ENCODE results near the gene ADIPOR2.

DNA sequence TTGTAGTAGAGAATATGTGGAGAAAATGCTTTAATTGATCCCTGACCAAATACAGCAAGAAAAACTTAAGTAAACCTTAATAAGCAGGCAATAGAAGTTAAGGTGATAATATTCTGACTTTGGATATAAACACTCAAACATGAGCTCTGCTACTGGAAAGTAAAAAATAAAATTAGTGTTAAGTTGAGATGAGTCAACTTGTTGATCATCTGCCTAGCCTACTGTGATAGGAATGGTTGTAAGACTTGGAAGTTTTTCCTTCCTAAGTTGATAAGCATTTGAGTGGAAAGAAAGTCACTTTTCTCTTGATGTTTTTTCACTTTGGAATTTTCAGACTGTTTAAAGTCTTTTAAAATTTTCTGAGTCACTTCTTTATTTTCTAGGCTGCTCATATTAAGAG is 26.0 kb downstream of the ADIPOR2 start:
- TF ChIP-seq POLR2AphosphoS5 (IDR thresholded peaks at IDR 0.05; ENCODE audit: low read depth, low read length) (no peak), POLR2A (IDR thresholded peaks at IDR 0.05; ENCODE audit: low read depth, low read length) (no peak)
